HepG2 (cell line): Measurements from ENCODE around the gene PRKAG1. TPM values are rescaled to one million over a fixed set of nuclear protein-coding genes. Genes with fewer than 3 reads are reported as not detected.

Experiments
- ETV6 ChIP-seq: sonication (generic); formaldehyde crosslinking; conservative IDR thresholded peaks from 2 replicates; pipeline ENCODE4 v1.4.0; 2020; ENCODE audit warnings: missing genetic modification reagents
- HES4 ChIP-seq: sonication (generic); formaldehyde crosslinking; IDR thresholded peaks from 2 replicates; pipeline ENCODE4 v1.9.0; 2021; ENCODE audit warnings: mild to moderate bottlenecking, missing genetic modification reagents, borderline replicate concordance
- NRL ChIP-seq: sonication (generic); formaldehyde crosslinking; IDR thresholded peaks from 2 replicates; pipeline ENCODE4 v1.5.0; 2020; ENCODE audit warnings: missing genetic modification reagents, mild to moderate bottlenecking, moderate library complexity, borderline replicate concordance
- SMAD1 ChIP-seq: sonication (generic); formaldehyde crosslinking; IDR thresholded peaks from 2 replicates; pipeline ENCODE4 v1.4.0; 2020; ENCODE audit warnings: missing genetic modification reagents, low read depth, mild to moderate bottlenecking, borderline replicate concordance
- SMYD3 ChIP-seq: sonication (generic); formaldehyde crosslinking; IDR thresholded peaks from 2 replicates; pipeline ENCODE4 v1.8.1; 2023; ENCODE audit warnings: mild to moderate bottlenecking, missing genetic modification reagents
- ZNF234 ChIP-seq: sonication (generic); formaldehyde crosslinking; conservative IDR thresholded peaks from 2 replicates; pipeline ENCODE4 v1.5.1; 2020; ENCODE audit warnings: mild to moderate bottlenecking, missing genetic modification reagents
- ZNF296 ChIP-seq: sonication (generic); formaldehyde crosslinking; conservative IDR thresholded peaks from 2 replicates; pipeline ENCODE4 v1.5.0; 2020; ENCODE audit warnings: mild to moderate bottlenecking, missing genetic modification reagents
- ZNF674 ChIP-seq: sonication (generic); formaldehyde crosslinking; IDR thresholded peaks from 2 replicates; pipeline ENCODE4 v1.5.0; 2020; ENCODE audit warnings: low read depth, mild to moderate bottlenecking, missing genetic modification reagents
- polyA plus RNA-seq, 8 experiments: library from polyadenylated mRNA; depleted of rRNA in 3 of 8; stranded (reverse) in 7 of 8; unstranded in 1 of 8; fragments of >200 nt; fragmentation: Illumina TruSeq in 4 of 8; extraction: Trizol in 4 of 8; gene quantifications; 2 replicates each; pipeline versions ENCODE4 v1.2.1 to v1.2.3, GENCODE V29; 2011 to 2016; ENCODE audit warnings: low read depth in 4 of 8, missing spikeins in 1 of 8, mixed read lengths in 1 of 8; ENCODE audit not compliant: insufficient read depth in 1 of 8
- total RNA-seq, 5 experiments: library from RNA; depleted of rRNA; stranded (reverse); fragments of >200 nt; fragmentation: Illumina TruSeq; extraction: Trizol; gene quantifications; 2 replicates each; pipeline ENCODE4 v1.2.3, GENCODE V29; 2016; ENCODE audit warnings: low read depth in 1 of 5
- TF ChIP-seq, protein P1 (sequence below): sonication (generic); formaldehyde crosslinking; IDR thresholded peaks from 2 replicates; pipeline ENCODE4 v1.5.0; 2020; ENCODE audit warnings: mild to moderate bottlenecking, missing genetic modification reagents, borderline replicate concordance
- TF ChIP-seq, protein P2 (sequence below): sonication (generic); formaldehyde crosslinking; IDR thresholded peaks from 2 replicates; pipeline ENCODE4 v1.8.0; 2022; ENCODE audit warnings: missing genetic modification reagents, mild to moderate bottlenecking, inconsistent platforms, borderline replicate concordance
- TF ChIP-seq, protein P3 (sequence below): sonication (generic); formaldehyde crosslinking; IDR thresholded peaks from 2 replicates; pipeline ENCODE4 v1.4.0; 2020; ENCODE audit warnings: missing genetic modification reagents, borderline replicate concordance

Gene PRKAG1
- total and polyA plus RNA-seq, 2 of the 13 experiments (the other 11 are each of a cell fraction or from before 2014, with no cell fraction given), result 26.1 to 32.8 TPM

DNA sequence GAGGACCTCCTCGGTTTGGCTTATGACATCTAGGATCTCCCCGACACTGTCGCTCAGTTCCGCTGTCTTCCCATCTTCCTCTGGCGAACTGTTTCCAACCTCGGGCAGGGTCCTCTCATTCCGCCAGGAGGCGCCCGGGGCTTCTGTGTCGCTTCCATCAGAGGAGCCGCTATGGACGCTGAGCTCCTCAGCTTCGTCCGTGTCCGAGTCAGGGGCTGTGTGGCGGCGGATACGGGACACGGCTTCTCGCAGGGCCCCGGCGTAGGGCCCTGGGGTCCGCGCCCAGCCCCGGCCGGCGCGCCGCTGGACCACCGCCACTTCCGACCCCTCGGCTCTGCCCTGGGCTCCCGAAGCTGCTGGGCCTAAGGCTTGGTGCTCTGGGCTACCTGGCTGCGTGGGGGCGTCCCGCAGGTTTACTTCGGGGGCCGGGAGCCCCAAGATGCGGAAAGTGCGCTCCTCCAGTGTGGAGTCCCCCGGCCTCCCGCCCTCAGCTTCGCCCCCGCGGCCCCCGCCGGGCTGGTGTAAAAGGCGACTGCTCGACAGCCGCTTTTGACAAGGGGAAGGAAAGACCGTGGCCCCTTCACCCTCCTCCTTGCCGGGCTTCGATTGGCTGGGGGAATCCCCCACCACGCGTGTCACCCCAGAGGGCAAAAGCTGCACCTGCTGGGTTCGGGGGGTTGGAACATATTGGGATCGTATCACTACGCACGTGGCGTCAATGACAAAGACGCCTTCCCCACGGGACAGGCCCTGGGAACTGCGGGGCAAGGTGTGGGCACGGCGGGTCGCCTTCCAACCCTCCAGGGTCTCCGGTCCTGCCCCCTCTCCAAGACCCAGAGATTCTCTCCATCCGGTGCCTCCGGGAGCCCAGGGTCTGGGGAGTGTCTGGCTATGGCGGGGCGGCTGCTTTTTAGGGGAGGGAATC lies 21.5 kb downstream of the PRKAG1 start (continued):
- TF ChIP-seq, protein P1, sequence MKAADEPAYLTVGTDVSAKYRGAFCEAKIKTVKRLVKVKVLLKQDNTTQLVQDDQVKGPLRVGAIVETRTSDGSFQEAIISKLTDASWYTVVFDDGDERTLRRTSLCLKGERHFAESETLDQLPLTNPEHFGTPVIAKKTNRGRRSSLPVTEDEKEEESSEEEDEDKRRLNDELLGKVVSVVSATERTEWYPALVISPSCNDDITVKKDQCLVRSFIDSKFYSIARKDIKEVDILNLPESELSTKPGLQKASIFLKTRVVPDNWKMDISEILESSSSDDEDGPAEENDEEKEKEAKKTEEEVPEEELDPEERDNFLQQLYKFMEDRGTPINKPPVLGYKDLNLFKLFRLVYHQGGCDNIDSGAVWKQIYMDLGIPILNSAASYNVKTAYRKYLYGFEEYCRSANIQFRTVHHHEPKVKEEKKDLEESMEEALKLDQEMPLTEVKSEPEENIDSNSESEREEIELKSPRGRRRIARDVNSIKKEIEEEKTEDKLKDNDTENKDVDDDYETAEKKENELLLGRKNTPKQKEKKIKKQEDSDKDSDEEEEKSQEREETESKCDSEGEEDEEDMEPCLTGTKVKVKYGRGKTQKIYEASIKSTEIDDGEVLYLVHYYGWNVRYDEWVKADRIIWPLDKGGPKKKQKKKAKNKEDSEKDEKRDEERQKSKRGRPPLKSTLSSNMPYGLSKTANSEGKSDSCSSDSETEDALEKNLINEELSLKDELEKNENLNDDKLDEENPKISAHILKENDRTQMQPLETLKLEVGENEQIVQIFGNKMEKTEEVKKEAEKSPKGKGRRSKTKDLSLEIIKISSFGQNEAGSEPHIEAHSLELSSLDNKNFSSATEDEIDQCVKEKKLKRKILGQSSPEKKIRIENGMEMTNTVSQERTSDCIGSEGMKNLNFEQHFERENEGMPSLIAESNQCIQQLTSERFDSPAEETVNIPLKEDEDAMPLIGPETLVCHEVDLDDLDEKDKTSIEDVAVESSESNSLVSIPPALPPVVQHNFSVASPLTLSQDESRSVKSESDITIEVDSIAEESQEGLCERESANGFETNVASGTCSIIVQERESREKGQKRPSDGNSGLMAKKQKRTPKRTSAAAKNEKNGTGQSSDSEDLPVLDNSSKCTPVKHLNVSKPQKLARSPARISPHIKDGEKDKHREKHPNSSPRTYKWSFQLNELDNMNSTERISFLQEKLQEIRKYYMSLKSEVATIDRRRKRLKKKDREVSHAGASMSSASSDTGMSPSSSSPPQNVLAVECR (CRISPR knock-in tag), result peak; percentile 50; the same call in 1 of the 2 replicates
- TF ChIP-seq ZNF674 (CRISPR knock-in tag), result no peak
- TF ChIP-seq ZNF296 (CRISPR knock-in tag), result 0 out of 2 replicates have a peak, but pooled peaks have one; percentile 18
- TF ChIP-seq, protein P2, sequence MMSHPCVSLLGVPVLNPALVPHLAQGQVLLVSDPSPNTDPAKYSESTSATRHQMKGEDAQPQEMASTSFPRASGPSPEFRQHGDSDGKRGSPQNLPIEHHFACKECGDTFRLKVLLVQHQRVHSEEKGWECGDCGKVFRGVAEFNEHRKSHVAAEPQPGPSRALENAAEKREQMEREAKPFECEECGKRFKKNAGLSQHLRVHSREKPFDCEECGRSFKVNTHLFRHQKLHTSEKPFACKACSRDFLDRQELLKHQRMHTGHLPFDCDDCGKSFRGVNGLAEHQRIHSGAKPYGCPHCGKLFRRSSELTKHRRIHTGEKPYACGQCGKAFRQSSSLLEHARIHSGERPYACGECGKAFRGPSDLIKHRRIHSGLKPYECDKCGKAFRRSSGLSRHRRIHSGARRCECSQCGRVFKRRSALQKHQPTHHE (CRISPR knock-in tag), result no peak
- TF ChIP-seq, protein P3, sequence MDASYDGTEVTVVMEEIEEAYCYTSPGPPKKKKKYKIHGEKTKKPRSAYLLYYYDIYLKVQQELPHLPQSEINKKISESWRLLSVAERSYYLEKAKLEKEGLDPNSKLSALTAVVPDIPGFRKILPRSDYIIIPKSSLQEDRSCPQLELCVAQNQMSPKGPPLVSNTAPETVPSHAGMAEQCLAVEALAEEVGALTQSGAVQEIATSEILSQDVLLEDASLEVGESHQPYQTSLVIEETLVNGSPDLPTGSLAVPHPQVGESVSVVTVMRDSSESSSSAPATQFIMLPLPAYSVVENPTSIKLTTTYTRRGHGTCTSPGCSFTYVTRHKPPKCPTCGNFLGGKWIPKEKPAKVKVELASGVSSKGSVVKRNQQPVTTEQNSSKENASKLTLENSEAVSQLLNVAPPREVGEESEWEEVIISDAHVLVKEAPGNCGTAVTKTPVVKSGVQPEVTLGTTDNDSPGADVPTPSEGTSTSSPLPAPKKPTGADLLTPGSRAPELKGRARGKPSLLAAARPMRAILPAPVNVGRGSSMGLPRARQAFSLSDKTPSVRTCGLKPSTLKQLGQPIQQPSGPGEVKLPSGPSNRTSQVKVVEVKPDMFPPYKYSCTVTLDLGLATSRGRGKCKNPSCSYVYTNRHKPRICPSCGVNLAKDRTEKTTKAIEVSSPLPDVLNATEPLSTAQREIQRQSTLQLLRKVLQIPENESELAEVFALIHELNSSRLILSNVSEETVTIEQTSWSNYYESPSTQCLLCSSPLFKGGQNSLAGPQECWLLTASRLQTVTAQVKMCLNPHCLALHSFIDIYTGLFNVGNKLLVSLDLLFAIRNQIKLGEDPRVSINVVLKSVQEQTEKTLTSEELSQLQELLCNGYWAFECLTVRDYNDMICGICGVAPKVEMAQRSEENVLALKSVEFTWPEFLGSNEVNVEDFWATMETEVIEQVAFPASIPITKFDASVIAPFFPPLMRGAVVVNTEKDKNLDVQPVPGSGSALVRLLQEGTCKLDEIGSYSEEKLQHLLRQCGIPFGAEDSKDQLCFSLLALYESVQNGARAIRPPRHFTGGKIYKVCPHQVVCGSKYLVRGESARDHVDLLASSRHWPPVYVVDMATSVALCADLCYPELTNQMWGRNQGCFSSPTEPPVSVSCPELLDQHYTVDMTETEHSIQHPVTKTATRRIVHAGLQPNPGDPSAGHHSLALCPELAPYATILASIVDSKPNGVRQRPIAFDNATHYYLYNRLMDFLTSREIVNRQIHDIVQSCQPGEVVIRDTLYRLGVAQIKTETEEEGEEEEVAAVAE, result no peak
- no peak for TF ChIP-seq NRL
- no peak for TF ChIP-seq HES4 (CRISPR knock-in tag)
- TF ChIP-seq ZNF234 (CRISPR knock-in tag), result no peak
- TF ChIP-seq SMAD1 (CRISPR knock-in tag), result no peak
- TF ChIP-seq SMYD3, result no peak
- no peak for TF ChIP-seq ETV6 (CRISPR knock-in tag)
